GM06990 (cell line): ENCODE data around the gene FMNL2.

Source experiments
- DNase-seq: peaks from one replicate; pipeline ENCODE4 v3.0.0-alpha.2; 2011; ENCODE audit not compliant: insufficient read length; ENCODE audit errors: extremely low read depth
- H3K27me3 ChIP-seq: replicated peaks from 2 replicates; pipeline ENCODE4 v1.6.0; 2011; ENCODE audit warnings: low read length; ENCODE audit not compliant: control insufficient read depth, insufficient read depth
- H3K36me3 ChIP-seq: 2 replicates; pipeline ENCODE4 v1.5.1; 2011; ENCODE audit warnings: low read length; ENCODE audit not compliant: control insufficient read depth, insufficient read depth
- H3K4me3 ChIP-seq: replicated peaks from 2 replicates; pipeline ENCODE4 v1.5.1; 2011; ENCODE audit warnings: low read depth, mild to moderate bottlenecking, control low read depth, low read length
- TF ChIP-seq, protein P1 (sequence below): IDR thresholded peaks from 2 replicates; pipeline ENCODE4 v1.5.1; 2011; ENCODE audit warnings: low read length, control low read depth, mild to moderate bottlenecking, inconsistent platforms; ENCODE audit not compliant: insufficient read depth, poor library complexity, severe bottlenecking

The FMNL2 gene

GRCh38 chr2:152402780-152403759 is 68.1 kb downstream of the FMNL2 start:
- Histone ChIP-seq H3K27me3 (no peaks in the 10 kb centered on the region), H3K36me3 (no peaks in the 10 kb centered on the region), H3K4me3 (no peak overlapping the region)
- no peak for DNase-seq
- TF ChIP-seq, protein P1, sequence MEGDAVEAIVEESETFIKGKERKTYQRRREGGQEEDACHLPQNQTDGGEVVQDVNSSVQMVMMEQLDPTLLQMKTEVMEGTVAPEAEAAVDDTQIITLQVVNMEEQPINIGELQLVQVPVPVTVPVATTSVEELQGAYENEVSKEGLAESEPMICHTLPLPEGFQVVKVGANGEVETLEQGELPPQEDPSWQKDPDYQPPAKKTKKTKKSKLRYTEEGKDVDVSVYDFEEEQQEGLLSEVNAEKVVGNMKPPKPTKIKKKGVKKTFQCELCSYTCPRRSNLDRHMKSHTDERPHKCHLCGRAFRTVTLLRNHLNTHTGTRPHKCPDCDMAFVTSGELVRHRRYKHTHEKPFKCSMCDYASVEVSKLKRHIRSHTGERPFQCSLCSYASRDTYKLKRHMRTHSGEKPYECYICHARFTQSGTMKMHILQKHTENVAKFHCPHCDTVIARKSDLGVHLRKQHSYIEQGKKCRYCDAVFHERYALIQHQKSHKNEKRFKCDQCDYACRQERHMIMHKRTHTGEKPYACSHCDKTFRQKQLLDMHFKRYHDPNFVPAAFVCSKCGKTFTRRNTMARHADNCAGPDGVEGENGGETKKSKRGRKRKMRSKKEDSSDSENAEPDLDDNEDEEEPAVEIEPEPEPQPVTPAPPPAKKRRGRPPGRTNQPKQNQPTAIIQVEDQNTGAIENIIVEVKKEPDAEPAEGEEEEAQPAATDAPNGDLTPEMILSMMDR = no peak

DNA sequence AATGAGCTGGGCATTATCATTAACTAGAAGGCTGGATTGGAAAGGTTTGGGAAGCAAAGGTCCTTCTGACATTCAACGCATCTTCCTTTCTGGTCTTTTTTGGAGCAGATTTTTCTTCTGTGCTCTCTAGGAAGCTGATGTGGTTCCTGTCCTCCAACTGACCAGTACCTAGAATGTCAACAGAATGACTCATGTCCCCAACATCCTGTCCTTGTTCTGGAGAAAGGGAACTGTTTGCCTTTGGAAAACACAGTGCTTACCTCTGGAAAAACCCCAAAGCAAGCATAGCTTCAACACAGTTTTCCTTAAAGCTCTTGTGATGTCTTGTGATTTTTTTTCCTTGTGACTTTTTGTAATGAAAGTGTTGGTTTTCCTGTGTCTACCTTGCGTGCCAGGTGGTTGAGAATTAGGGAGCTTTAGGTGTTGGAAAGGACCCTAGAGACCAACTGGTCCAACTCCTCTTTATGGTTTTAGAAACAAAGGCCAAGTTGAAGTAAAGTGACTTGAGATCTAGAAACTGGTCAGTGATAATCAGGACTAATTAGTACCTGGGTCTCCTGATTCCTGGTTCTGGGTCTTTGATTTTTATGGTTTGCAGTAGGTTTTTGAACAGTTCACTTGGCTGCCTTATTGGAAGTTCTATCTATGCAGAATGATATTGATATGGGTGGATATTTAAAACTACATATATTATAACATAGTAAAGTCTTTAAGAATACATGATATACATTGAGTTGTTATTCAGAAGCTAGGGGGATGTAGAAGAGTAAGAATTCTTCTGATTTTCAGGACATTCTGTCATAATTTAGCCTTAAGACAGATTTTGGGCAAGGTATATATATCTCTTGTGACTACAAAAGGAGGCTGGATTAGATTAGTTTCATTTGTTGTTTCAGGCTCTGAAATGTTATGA is 70.5 kb downstream of the FMNL2 start:
- no peaks in the 10 kb centered on the region for H3K36me3 ChIP-seq
- TF ChIP-seq, protein P1 = no peak
- H3K27me3 ChIP-seq = no peaks in the 10 kb centered on the region
- no peak overlapping the region for H3K4me3 ChIP-seq
- DNase-seq = no peak

DNA sequence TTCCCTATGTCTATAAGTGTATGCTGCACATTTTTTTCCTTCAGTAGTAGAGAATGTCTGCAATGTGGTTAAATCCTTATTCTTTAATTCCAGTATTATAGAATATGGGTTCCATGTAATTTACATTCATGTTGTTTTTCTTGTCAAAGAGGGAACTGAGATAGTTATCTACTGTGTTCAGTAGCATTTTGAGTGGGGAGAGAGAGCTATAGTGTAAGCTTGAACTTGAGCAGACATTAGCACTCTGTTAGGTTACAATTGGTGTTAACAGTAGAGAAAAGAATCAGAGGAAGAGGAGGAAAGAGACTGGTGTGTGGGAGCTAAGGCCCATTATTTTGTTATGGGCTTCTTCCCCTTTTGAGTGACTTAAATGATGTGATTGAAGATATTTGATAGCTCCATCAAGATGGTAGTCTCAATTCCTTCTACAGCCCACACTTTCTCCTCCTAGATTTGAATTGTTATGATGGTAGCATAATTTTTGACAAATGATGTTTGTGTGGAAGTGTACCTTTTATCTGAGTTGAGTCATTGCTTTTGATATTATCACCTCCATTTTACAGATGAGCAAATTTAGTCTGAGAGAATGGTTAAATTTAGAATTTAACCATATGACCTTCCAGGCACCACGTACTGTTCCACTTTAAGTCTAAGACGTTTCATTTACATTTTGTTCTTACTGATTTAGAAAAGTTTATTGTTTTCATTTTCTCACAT is 71.3 kb downstream of the FMNL2 start:
- DNase-seq = peak; percentile 22
- Histone ChIP-seq H3K36me3 (no peaks in the 10 kb centered on the region), H3K4me3 (no peak overlapping the region), H3K27me3 (no peaks in the 10 kb centered on the region)
- TF ChIP-seq, protein P1 = no peak

DNA sequence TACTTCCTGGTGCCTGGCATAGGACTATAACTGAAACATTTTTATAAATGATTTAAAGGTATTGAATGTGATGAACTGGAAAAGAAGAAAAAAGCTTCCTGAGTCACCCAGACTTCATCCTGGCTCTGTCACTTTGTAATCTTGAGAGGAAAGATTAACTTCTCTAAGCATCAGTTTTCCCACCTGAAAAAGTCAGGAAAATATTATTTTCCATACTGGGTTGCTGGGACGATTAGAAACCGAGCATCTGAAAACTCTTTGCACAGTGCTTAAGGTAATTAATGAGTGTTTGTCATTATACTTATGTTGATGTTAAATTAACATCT is 71.8 kb downstream of the FMNL2 start:
- Histone ChIP-seq H3K36me3 (no peaks in the 10 kb centered on the region), H3K4me3 (0 out of 2 replicates have a peak overlapping the region, but pooled peaks have one; percentile 19), H3K27me3 (no peaks in the 10 kb centered on the region)
- DNase-seq = peak; percentile 25
- TF ChIP-seq, protein P1 = no peak

DNA sequence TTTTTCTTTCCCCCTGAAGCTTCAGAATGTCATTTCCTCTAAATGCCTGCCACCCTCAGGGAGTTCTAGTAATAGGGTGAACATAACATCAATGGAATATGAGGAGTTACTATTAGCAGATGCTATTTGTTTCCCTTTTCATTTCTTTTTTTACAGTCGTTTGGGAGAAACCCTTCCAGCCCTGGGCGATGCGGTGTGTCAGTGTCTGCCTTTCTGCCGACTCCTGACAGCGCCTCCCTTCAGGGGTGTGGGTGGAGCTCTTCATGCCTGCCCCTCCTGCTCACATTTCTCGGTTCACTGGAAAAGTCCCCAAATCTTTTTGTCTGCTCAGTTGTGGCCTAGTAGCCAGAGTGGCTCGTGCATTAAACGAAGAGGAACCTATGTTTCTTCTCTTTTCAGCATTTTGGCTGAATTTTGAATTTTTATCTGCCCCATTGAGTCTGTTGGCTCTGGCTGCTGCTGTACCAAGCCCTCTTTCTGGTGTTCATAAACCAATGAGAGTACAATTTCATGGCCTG is 72.3 kb downstream of the FMNL2 start:
- Histone ChIP-seq H3K27me3 (no peaks in the 10 kb centered on the region), H3K36me3 (no peaks in the 10 kb centered on the region), H3K4me3 (peak overlapping the region; percentile 19; the same call in 1 of the 2 replicates)
- DNase-seq = peak; percentile 56
- TF ChIP-seq, protein P1 = peak; percentile 13
